Endothelial cell of umbilical vein (primary cell): ENCODE data around the gene SLC9A2. TPM values are rescaled to one million over a fixed set of nuclear protein-coding genes. Genes with fewer than 3 reads are reported as not detected.

Experiments
- BruUV-seq: library from RNA; stranded (reverse); fragments of 400-500 nt; replicated peaks from 2 replicates; lab custom pipeline; 2021; lab: Mats Ljungman, UMichigan
- CTCF ChIA-PET: fragments of 300-600, 350-600 bp; sonication (Branson Sonifier 250); formaldehyde crosslinking; loops from one replicate; lab custom pipeline; 2021; ENCODE audit warnings: antibody characterized with exemption, inconsistent platforms; lab: Charles Lee
- POLR2A ChIA-PET: fragments of 300-600, 350-600 bp; sonication (Branson Sonifier 250); formaldehyde crosslinking; loops from one replicate; lab custom pipeline; 2021; ENCODE audit warnings: antibody characterized with exemption, inconsistent platforms; lab: Charles Lee
- DNase-seq: peaks from one replicate; pipeline ENCODE4 v3.0.0-alpha.2; 2011; ENCODE audit warnings: low read depth, low spot score
- FAIRE-seq: peaks from 2 replicates; lab custom pipeline; 2011; peaks lifted over from hg19 to GRCh38; lab: Jason Lieb, UNC
- H2AFZ ChIP-seq: 2 replicates; pipeline ENCODE4 v1.6.0; 2012; ENCODE audit warnings: low read depth, low read length, control low read depth, inconsistent platforms
- H3K27ac ChIP-seq: 2 replicates; pipeline ENCODE4 v1.5.1; 2011; ENCODE audit warnings: low read depth, mild to moderate bottlenecking, control low read depth, low read length, moderate library complexity; ENCODE audit not compliant: insufficient read depth
- H3K27me3 ChIP-seq, 2 experiments: 2 replicates each; pipeline versions ENCODE4 v1.6.0 to v1.6.1; 2011; ENCODE audit warnings: low read length in 2 of 2, mixed read lengths in 1 of 2; ENCODE audit not compliant: control insufficient read depth in 2 of 2, insufficient read depth in 2 of 2
- H3K36me3 ChIP-seq, 2 experiments: 2 replicates in 1 of 2; 3 replicates in 1 of 2; pipeline ENCODE4 v1.5.1; 2011; ENCODE audit warnings: low read length in 2 of 2, mild to moderate bottlenecking in 1 of 2, moderate library complexity in 1 of 2; ENCODE audit not compliant: control insufficient read depth in 2 of 2, insufficient read depth in 2 of 2; ENCODE audit errors: extremely low read depth in 1 of 2
- H3K4me1 ChIP-seq: 3 replicates; pipeline ENCODE4 v1.5.1; 2011; ENCODE audit warnings: mild to moderate bottlenecking, low read length; ENCODE audit not compliant: control insufficient read depth, insufficient read depth; ENCODE audit errors: extremely low read depth
- H3K4me2 ChIP-seq: 2 replicates; pipeline ENCODE4 v1.6.1; 2011; ENCODE audit warnings: low read length, control low read depth, mixed read lengths; ENCODE audit not compliant: insufficient read depth
- H3K4me3 ChIP-seq, 3 experiments: fragments of 200-600 bp in 1 of 3; sonication (generic), shearing (Covaris generic) in 1 of 3; replicated peaks in 1 of 3; 2 replicates each; pipeline ENCODE4 v1.5.1; 2011 to 2016; ENCODE audit warnings: control low read depth in 3 of 3, low read length in 3 of 3, mild to moderate bottlenecking in 2 of 3, inconsistent platforms in 1 of 3, low read depth in 1 of 3, moderate library complexity in 1 of 3; ENCODE audit not compliant: insufficient read depth in 1 of 3
- H3K79me2 ChIP-seq: 2 replicates; pipeline ENCODE4 v1.6.0; 2012; ENCODE audit warnings: low read length, inconsistent platforms; ENCODE audit not compliant: control insufficient read depth, insufficient read depth
- H3K9ac ChIP-seq: replicated peaks from 2 replicates; pipeline ENCODE3; 2011; ENCODE audit warnings: low read length, control low read depth; ENCODE audit not compliant: insufficient read depth; ENCODE audit errors: extremely low read depth
- H3K9me1 ChIP-seq: replicated peaks from 3 replicates; pipeline ENCODE4 v1.6.0; 2011; ENCODE audit warnings: mild to moderate bottlenecking, low read length; ENCODE audit not compliant: control insufficient read depth, insufficient read depth; ENCODE audit errors: extremely low read depth
- H3K9me3 ChIP-seq: replicated peaks from 2 replicates; pipeline ENCODE4 v1.5.1; 2012; ENCODE audit warnings: low read length, inconsistent platforms; ENCODE audit not compliant: control insufficient read depth, insufficient read depth
- H4K20me1 ChIP-seq: replicated peaks from 2 replicates; pipeline ENCODE3; 2011; ENCODE audit warnings: mild to moderate bottlenecking, low read length; ENCODE audit not compliant: control insufficient read depth, insufficient read depth; ENCODE audit errors: extremely low read depth
- CTCF ChIP-seq, 2 donors: IDR thresholded peaks; 1 replicate in 1 of 2; 2 replicates in 1 of 2; pipeline ENCODE4 v1.5.1; 2011; ENCODE audit warnings: low read length in 2 of 2, mild to moderate bottlenecking in 2 of 2, moderate library complexity in 2 of 2, control low read depth in 1 of 2, inconsistent platforms in 1 of 2, low read depth in 1 of 2; ENCODE audit not compliant: insufficient read depth in 1 of 2; ENCODE audit errors: extremely low read depth in 1 of 2
- EZH2 ChIP-seq: IDR thresholded peaks from 2 replicates; pipeline ENCODE4 v1.6.1; 2012; ENCODE audit warnings: borderline replicate concordance, low read depth, mild to moderate bottlenecking, moderate library complexity, low read length, inconsistent platforms; ENCODE audit not compliant: severe bottlenecking
- FOS ChIP-seq: IDR thresholded peaks from 2 replicates; pipeline ENCODE4 v1.6.1; 2011; ENCODE audit warnings: mild to moderate bottlenecking, low read length, moderate library complexity, borderline replicate concordance; ENCODE audit not compliant: insufficient read depth
- GATA2 ChIP-seq: IDR thresholded peaks from 2 replicates; pipeline ENCODE4 v1.7.0; 2011; ENCODE audit warnings: low read depth, mild to moderate bottlenecking, moderate library complexity, mixed read lengths, low read length; ENCODE audit not compliant: insufficient read length, insufficient read depth
- JUN ChIP-seq: IDR thresholded peaks from 2 replicates; pipeline ENCODE4 v1.6.1; 2011; ENCODE audit warnings: borderline replicate concordance, low read depth; ENCODE audit not compliant: insufficient read length, insufficient read depth
- MYC ChIP-seq: IDR thresholded peaks from one replicate; pipeline ENCODE4 v1.6.1; 2011; ENCODE audit warnings: mild to moderate bottlenecking, low read depth, low read length
- POLR2AphosphoS5 ChIP-seq: IDR thresholded peaks from 2 replicates; pipeline ENCODE4 v1.6.1; 2012; ENCODE audit warnings: low read depth, mild to moderate bottlenecking, control low read depth, low read length, moderate library complexity; ENCODE audit not compliant: insufficient read depth
- dilution Hi-C: fragments of 300-500 bp; cut with MboI; formaldehyde crosslinking; loops from one replicate; pipeline ENCODE4 v1.15.0; 2019; ENCODE audit warnings: low sequenced_read_pairs; ENCODE audit not compliant: extremely low pct_ligation_motif_present
- intact Hi-C: fragments of 100-400 bp; cut with micrococcal nuclease; formaldehyde crosslinking; loops from one replicate; pipeline ENCODE4 v1.10.0; 2022
- polyA plus RNA-seq, 4 experiments: library from polyadenylated mRNA; depleted of rRNA in 3 of 4; stranded (reverse) in 3 of 4; unstranded in 1 of 4; fragments of >200 nt; gene quantifications; 2 replicates each; pipeline versions ENCODE4 v1.2.1 to v1.2.3, GENCODE V29; 2011 to 2012; ENCODE audit warnings: missing spikeins in 1 of 4
- total RNA-seq: library from RNA; stranded (reverse); gene quantifications from 2 replicates; pipeline ENCODE4 v1.2.3, GENCODE V29; 2021
- TF ChIP-seq, protein P1 (sequence below): IDR thresholded peaks from 2 replicates; pipeline ENCODE4 v1.6.1; 2011; ENCODE audit not compliant: insufficient read depth, insufficient read length

Gene SLC9A2
- total and polyA plus RNA-seq, 2 donors (not counting 3 experiments of a cell fraction or from before 2014, with no cell fraction given) = 0.03 TPM; not detected in 1

DNA sequence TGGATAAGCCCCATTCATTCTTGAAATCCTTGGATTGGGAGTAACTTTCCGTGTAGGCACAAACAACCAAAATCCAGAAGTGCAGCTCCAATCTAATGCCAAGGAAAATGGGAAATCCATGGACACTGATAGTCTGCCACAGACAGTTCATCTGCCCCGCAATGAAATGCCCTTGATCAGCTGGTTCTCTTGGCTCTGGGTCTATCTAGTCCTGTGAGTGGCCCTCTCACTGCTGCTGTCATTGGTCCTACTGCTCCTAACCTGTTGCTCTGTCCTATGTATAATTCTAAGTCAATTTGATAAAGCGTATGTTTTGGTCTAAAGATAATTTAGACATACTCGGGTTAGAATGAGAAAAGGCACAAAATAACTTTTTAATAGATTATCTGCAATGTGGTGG, 128.8 kb downstream of the SLC9A2 start:
- intact Hi-C loops (no loop called here), dilution Hi-C loops (no loop called here)
- Histone ChIP-seq H3K4me2 (no peak overlapping the region), H3K79me2 (no peaks in the 10 kb centered on the region), H3K9ac (no peak overlapping the region), H3K4me1 (no peaks in the 10 kb centered on the region), H2AFZ (no peak overlapping the region), H3K27me3 (no peaks in the 10 kb centered on the region), H3K36me3 (no peaks in the 10 kb centered on the region), H3K9me3 (no peaks in the 10 kb centered on the region), H4K20me1 (no peaks in the 10 kb centered on the region), H3K27ac (no peak overlapping the region), H3K9me1 (no peaks in the 10 kb centered on the region), H3K4me3 (no peak overlapping the region)
- DNase-seq = no peak
- POLR2A ChIA-PET = no interaction called here
- TF ChIP-seq JUN = no peak
- no peak for TF ChIP-seq MYC
- TF ChIP-seq FOS = no peak
- TF ChIP-seq EZH2 = no peak
- TF ChIP-seq GATA2 = no peak
- TF ChIP-seq, protein P1, sequence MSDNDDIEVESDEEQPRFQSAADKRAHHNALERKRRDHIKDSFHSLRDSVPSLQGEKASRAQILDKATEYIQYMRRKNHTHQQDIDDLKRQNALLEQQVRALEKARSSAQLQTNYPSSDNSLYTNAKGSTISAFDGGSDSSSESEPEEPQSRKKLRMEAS = no peak
- no peak for TF ChIP-seq POLR2AphosphoS5
- no peak for TF ChIP-seq CTCF (IDR thresholded peaks at IDR 0.05; ENCODE audit: extremely low read depth in 1 of 2, insufficient read depth in 1 of 2, low read depth in 1 of 2, low read length in 2 of 2)
- CTCF ChIA-PET = no interaction called here
- no TSS peak for BruUV-seq
- no peak for FAIRE-seq
